ENCODE measurements around the gene SIM2.

GRCh38 chr21:36727866-36728265 is 29.0 kb downstream of the SIM2 start:
- TF ChIP-seq POLR2A (IDR thresholded peaks at IDR 0.05; ENCODE audit: borderline replicate concordance, extremely low read depth, insufficient read depth, insufficient read length) = no peak
- TF ChIP-seq SP1 (IDR thresholded peaks at IDR 0.05; ENCODE audit: low read depth) = no peak
- TF ChIP-seq CTCF (IDR thresholded peaks at IDR 0.05 in 2 of 3, conservative IDR thresholded peaks at IDR 0.05 in 1 of 3; ENCODE audit: borderline replicate concordance in 1 of 3, insufficient read depth in 1 of 3, low read depth in 2 of 3, low read length in 2 of 3) = peak in 2 of 3 experiments; percentile 26 to 42; a peak in 2 of 6 replicates
- TF ChIP-seq POLR2AphosphoS5 (IDR thresholded peaks at IDR 0.05; ENCODE audit: low read depth, low read length) = no peak
- TF ChIP-seq JUND (IDR thresholded peaks at IDR 0.05) = no peak
